Neural progenitor cell (in vitro differentiated cells): ENCODE data around the gene MYH7B.

Experiments used
- CTCF ChIP-seq: fragments of 200-600 bp; sonication (generic); IDR thresholded peaks from 2 replicates; pipeline ENCODE4 v1.5.1; 2017; ENCODE audit warnings: antibody characterized with exemption, mild to moderate bottlenecking
- EZH2 ChIP-seq: fragments of 200-600 bp; sonication (generic); IDR thresholded peaks from 2 replicates; pipeline ENCODE4 v1.6.1; 2017; ENCODE audit warnings: antibody characterized with exemption, mild to moderate bottlenecking, moderate library complexity
- EZH2phosphoT487 ChIP-seq: fragments of 200-600 bp; sonication (generic); IDR thresholded peaks from 2 replicates; pipeline ENCODE4 v1.6.1; 2017; ENCODE audit warnings: antibody characterized with exemption

GRCh38 chr20:34927736-34928135, 27.9 kb upstream of the MYH7B start:
- no peak for TF ChIP-seq EZH2phosphoT487
- no peak for TF ChIP-seq CTCF
- no peak for TF ChIP-seq EZH2
